KOPT-K1 (cell line): ENCODE results near the gene OPHN1.

Experiments used
- H3K27ac ChIP-seq: fragments of 200-600 bp; sonication (generic); 2 replicates; pipeline ENCODE4 v1.5.1; 2016; ENCODE audit warnings: antibody characterized with exemption, mild to moderate bottlenecking, low read depth, low read length; ENCODE audit not compliant: poor library complexity, severe bottlenecking
- H3K36me3 ChIP-seq: fragments of 200-600 bp; sonication (generic); 2 replicates; pipeline ENCODE4 v1.5.1; 2017; ENCODE audit warnings: antibody characterized with exemption, mild to moderate bottlenecking, low read length, moderate library complexity; ENCODE audit not compliant: insufficient read depth
- H3K9me3 ChIP-seq: fragments of 200-600 bp; sonication (generic); 2 replicates; pipeline ENCODE4 v1.5.1; 2017; ENCODE audit warnings: antibody characterized with exemption, low read length, mild to moderate bottlenecking; ENCODE audit not compliant: insufficient read depth, poor library complexity, severe bottlenecking

The OPHN1 gene

GRCh38 chrX:68433155-68433980, at the start of gene OPHN1:
OPHN1 (minus strand) TSS chrX:68433495; CDS start chrX:68433020, 475 bp downstream.
- H3K27ac ChIP-seq: no peak within 1 kb of the TSS

DNA sequence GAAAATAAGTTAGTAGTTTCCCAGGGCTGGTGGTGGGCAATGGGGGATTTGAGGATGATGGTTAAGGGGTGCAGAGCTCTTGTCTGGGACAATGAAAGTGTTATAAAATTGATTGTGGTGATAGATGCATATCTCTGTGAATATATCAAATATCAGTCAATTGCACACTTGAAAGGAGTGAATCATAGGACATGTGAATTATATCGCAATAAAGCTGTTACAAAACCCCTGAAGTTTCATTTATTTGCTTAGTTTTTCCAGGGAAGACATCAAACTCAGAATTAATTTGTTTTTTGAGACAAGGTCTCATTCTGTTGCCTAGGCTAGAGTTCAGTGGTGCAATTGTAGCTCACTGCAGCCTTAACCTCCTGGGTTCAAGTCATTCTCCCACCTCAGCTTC, 47.7 kb upstream of the OPHN1 start:
- Histone ChIP-seq H3K9me3 (no peaks in the 10 kb centered on the region), H3K27ac (no peak overlapping the region), H3K36me3 (no peaks in the 10 kb centered on the region)

More at GRCh38 chrX:68433155-68433980, at the start of gene OPHN1:
- Histone ChIP-seq H3K36me3 (no peaks in the 10 kb centered on the region), H3K9me3 (no peaks in the 10 kb centered on the region)

GRCh38 chrX:68464796-68465195, 31.5 kb upstream of the OPHN1 start:
- Histone ChIP-seq H3K27ac (no peak overlapping the region), H3K36me3 (no peaks in the 10 kb centered on the region), H3K9me3 (no peaks in the 10 kb centered on the region)

- Histone ChIP-seq H3K9me3 (no peaks in the 10 kb centered on the region), H3K36me3 (no peaks in the 10 kb centered on the region), H3K27ac (no peak overlapping the region)
Measured at GRCh38 chrX:68463880-68464279, 30.6 kb upstream of the OPHN1 start.

- H3K27ac ChIP-seq: no peak overlapping the region
- no peaks in the 10 kb centered on the region for H3K9me3 ChIP-seq
Measured at GRCh38 chrX:68462653-68463052, 29.4 kb upstream of the OPHN1 start.

DNA sequence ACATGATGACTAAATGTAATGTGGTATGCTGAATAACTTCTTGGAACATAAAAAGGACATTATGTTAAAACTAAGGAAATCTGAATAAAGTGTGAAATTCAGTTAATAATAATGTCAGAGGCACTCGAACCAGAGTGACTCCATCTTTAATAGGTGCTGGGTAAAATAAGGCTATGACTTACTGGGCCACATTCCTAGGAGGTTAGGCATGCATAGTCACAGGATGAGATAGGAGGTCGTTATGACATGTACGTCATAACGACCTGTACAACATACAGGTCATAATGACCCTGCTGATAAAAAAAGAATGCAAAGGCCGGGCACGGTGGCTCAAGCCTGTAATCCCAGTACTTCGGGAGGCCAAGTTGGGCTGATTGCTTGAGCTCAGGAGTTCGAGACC, 28.9 kb upstream of the OPHN1 start:
- no peaks in the 10 kb centered on the region for H3K9me3 ChIP-seq
- H3K36me3 ChIP-seq: no peaks in the 10 kb centered on the region
- H3K27ac ChIP-seq: no peak overlapping the region

More at GRCh38 chrX:68462653-68463052, 29.4 kb upstream of the OPHN1 start:
- no peaks in the 10 kb centered on the region for H3K36me3 ChIP-seq

GRCh38 chrX:68461576-68461975, 28.3 kb upstream of the OPHN1 start:
- Histone ChIP-seq H3K27ac (no peak overlapping the region), H3K9me3 (no peaks in the 10 kb centered on the region), H3K36me3 (no peaks in the 10 kb centered on the region)

- Histone ChIP-seq H3K36me3 (no peaks in the 10 kb centered on the region), H3K27ac (no peak overlapping the region), H3K9me3 (no peaks in the 10 kb centered on the region)
Measured at GRCh38 chrX:68461093-68461492, 27.8 kb upstream of the OPHN1 start.

DNA sequence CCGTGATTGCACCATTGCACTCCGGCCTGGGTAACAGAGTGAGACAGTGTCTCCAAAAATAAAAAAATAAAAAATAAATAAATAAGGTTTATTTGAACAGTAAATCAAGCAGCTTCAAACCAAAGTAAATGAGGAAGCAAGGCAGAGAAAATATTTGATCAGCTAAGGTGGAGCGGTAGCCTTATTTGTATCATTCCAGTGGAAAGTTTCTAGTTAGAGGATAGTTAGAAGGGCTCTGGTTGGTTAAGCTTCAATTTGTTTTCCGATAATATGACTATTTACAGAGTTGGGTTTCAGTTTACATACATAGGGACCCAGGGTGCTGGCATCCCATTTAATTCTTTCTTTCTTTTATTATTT, 21.8 kb upstream of the OPHN1 start:
- Histone ChIP-seq H3K9me3 (no peaks in the 10 kb centered on the region), H3K36me3 (no peaks in the 10 kb centered on the region), H3K27ac (no peak overlapping the region)

GRCh38 chrX:68454476-68455150, 21.3 kb upstream of the OPHN1 start:
- Histone ChIP-seq H3K27ac (no peak overlapping the region), H3K9me3 (no peaks in the 10 kb centered on the region), H3K36me3 (no peaks in the 10 kb centered on the region)

GRCh38 chrX:68451720-68452119, 18.4 kb upstream of the OPHN1 start:
- Histone ChIP-seq H3K9me3 (no peaks in the 10 kb centered on the region), H3K36me3 (no peaks in the 10 kb centered on the region), H3K27ac (no peak overlapping the region)

- Histone ChIP-seq H3K27ac (no peak overlapping the region), H3K9me3 (no peaks in the 10 kb centered on the region)
Measured at GRCh38 chrX:68443155-68443868, 10.0 kb upstream of the OPHN1 start.

DNA sequence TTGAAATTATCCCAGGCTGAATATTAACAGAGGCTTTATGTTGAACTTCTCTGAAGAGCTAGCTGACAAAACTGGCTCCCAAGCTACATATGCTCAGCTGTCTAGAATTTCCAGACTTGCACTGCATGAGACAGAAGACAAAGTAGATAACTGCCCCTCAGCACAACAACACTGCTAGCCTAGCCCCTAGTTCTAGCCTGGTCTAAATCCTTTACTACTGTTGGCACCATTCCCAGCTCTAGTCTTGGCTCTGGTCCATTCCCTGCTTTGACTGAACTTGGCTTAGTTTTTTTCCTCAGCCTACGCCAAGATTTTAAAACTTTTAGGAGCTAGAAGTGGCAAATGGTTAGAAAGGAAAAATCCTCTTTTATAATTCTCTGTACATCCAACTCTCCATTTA, 7.6 kb upstream of the OPHN1 start:
- no peak overlapping the region for H3K27ac ChIP-seq
- H3K36me3 ChIP-seq: no peaks in the 10 kb centered on the region
- no peaks in the 10 kb centered on the region for H3K9me3 ChIP-seq

More at GRCh38 chrX:68443155-68443868, 10.0 kb upstream of the OPHN1 start:
- no peaks in the 10 kb centered on the region for H3K36me3 ChIP-seq

DNA sequence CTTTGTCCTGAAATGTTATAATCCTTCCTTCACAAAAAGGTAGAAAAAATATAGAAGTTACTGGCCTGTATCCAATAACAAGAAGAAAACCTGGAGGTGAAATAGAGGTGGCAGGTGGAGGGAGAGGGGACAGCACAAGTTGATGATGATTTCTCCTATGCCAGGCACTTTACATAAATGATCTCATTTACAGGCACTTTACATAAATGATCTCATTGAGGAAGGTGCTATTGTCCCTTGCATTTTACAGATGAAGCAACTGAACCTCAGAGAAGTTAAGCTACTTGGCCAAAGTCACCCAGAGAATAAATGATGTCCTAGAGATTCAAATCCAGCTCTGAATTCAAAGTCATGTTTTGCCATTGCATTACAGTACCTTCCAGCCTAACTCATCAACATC, 7.1 kb upstream of the OPHN1 start:
- no peaks in the 10 kb centered on the region for H3K9me3 ChIP-seq
- no peaks in the 10 kb centered on the region for H3K36me3 ChIP-seq
- H3K27ac ChIP-seq: no peak overlapping the region

DNA sequence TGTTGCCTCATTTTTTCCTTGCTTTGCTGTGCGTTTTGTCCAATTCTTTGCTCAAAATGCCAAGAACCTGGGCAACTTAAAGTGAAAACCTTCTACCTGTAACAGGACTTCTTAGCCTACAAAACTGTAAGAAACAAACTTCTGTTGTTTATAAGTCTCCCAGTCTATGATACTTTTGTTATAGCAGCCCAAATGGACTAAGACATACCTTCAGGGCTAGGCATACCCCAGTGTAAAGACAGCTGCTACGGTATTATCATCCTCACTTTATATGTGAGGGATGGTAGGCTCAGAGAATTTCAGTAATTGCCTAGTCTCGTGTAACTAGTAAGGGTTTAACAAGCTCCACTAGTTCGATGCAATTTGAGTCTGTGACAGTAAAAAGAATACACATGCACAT, 6.0 kb upstream of the OPHN1 start:
- H3K36me3 ChIP-seq: no peaks in the 10 kb centered on the region
- H3K27ac ChIP-seq: no peak overlapping the region
- no peaks in the 10 kb centered on the region for H3K9me3 ChIP-seq
